H54 (cell line): ENCODE results near the gene CHRDL1.

ENCODE experiments used
- DNase-seq: peaks from one replicate; pipeline ENCODE4 v3.0.0; 2011; ENCODE audit warnings: low spot score, mixed read lengths; ENCODE audit not compliant: insufficient read length
- FAIRE-seq: peaks from 3 replicates; lab custom pipeline; 2011; peaks lifted over from hg19 to GRCh38; lab: Jason Lieb, UNC
- POLR2A ChIP-seq: IDR thresholded peaks from 2 replicates; pipeline ENCODE4 v1.6.1; 2011; ENCODE audit warnings: low read depth, mild to moderate bottlenecking, low read length

CHRDL1 gene

DNA sequence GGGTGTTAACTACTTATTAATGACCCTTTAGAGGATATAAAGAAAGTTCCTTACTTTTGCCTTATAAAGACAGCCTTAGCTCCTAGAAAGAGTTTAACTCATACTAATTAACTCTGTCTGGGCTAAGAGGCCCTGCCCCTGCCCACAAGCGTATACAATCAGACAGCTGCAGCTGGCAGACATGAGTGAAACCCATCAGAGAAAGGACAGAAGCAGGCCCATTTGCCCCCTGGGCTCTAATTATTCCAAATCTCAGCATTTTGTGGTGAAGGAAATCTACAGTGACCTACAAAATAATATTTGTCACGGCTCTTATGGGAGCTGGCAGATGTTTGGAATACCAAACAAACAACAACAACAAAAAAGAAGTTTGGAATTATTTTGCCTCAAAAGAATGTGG lies 71.8 kb downstream of the CHRDL1 start:
- TF ChIP-seq POLR2A = no peak
- DNase-seq (no peak), FAIRE-seq (no peak)

DNA sequence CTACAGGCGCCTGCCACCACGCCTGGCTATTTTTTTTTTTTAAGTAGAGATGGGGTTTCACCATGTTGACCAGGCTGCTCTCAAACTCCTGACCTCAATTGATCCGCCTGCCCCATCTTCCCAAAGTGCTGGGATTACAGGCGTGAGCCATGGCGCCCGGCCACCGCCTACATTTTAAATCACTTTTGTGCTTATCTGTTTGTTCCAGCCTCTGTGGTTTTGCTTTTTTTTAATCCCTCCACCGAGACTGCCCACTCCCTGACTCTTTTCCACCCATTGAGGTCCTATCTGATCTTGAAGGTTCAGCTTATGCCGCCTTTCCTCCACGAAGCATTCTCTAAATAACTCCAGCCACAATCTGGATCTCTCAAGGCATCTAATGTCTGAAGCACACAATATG lies 73.5 kb downstream of the CHRDL1 start:
- no peak for DNase-seq
- TF ChIP-seq POLR2A = no peak
- no peak for FAIRE-seq

DNA sequence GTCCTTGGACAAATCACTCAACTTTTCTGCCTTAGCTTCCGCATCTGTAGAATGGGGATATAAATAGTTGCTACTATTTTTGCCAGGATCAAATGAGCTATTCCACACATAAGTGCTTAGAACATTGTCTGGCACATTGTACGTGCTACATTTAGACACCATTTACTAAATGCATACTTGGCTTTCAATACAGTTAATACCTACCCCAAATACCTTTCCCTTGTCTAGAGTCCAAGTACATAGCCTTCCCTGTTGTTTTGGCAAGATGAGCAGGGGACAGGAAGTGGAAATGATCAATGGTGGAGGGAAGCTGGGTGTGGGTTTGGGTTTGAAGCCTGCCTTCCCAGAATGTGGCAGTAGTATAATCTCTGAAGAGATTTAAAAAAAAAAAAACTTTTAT lies 82.0 kb downstream of the CHRDL1 start:
- no peak for TF ChIP-seq POLR2A
- FAIRE-seq (no peak), DNase-seq (no peak)

DNA sequence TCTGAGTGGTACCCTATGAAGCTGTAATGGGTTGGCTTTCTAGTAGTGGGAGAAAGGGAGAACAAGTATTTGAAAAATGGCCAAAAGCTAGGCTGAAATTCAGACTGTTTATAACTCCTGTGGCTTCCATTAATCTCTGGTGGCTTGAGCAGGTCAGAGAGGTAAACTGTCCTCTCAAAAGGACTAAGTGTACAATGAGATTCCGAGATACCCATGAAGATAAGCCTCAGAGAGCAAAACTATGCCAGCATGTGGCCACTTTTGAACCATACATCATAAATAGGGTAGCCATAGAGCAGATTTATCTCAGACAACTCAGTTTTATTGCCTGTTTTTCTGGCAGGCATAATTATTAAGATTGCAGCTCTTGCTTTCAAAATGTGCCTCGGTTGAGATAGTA lies 89.2 kb downstream of the CHRDL1 start:
- DNase-seq (no peak), FAIRE-seq (no peak)
- TF ChIP-seq POLR2A = no peak

DNA sequence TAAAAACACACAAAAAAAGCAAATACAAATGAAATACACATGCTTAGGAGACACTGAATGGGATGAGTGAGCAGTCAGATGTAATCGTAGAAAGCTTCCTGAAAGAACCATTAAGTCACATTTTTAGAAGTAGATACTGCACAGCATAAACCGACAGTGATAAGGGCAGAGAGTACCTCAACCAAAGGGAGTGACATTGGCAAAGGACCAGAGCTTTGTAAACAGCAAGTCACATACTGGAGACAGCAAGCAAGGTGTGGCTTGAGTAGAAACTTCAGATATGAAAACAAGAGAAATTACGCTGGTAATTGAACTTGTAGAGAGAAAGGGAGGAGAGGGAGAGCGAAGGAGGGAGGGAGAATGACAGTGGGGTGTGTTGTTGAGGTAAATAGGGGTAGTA lies 92.0 kb downstream of the CHRDL1 start:
- TF ChIP-seq POLR2A = no peak
- DNase-seq (no peak), FAIRE-seq (no peak)

DNA sequence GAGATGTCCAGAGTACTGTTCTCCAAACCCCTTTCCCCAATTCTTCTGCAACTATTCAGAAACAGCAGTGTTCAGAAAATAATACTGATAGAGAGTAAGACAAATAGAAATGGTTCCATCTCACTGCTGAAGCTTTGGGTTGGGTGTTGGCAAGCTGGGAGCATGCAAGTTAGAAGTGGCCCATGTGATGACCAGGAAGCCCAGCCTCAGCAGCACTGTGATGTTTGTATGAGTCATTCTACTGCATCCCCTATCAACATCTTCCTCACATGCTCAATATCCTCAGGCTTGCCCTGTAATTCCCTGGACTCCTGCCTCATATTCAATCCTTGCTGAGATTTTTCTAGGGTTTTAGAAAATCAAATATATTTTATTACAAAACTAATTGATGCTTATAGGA lies 96.5 kb downstream of the CHRDL1 start:
- peak; percentile 45 for FAIRE-seq
- peak; percentile 9 for DNase-seq
- TF ChIP-seq POLR2A = no peak

DNA sequence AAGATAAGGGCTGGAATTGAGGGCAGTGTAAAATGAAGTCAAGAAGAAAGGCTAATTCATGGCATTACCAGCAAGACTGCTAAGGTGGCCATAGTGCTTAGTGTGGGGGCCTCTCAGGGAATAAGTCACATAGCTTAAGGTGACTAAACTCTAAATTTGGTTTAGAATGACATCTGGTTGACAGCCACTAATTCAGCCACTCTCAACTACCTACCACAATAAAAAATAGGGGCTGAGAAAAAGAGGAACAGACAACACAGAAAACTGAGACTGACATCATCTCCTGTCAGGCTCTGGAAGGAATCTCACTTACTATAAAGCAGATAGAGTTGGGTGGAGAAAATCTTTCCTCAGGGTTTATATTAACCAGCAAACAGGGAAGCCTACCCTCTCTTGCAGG lies 96.9 kb downstream of the CHRDL1 start:
- TF ChIP-seq POLR2A = no peak
- no peak for DNase-seq
- no peak for FAIRE-seq

DNA sequence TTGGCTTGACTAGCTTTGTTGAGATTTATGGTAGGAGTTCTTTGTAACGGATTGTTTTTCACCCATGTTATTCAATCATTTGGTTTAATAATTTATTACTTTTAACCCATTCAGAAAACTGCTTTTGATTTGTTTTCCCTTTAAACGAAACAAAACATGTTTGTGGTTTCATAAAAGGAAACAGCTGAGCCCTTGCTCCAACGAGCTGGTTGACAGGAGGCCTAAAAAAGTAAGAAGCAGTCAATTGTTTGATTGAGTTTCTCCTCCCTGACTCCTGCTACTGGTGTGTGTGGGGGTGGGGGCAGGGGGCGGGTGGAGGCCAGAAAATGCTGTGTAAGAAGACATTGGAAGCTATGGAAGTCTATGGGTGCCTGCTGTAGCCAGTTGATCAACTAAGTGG lies 102.8 kb downstream of the CHRDL1 start:
- DNase-seq (no peak), FAIRE-seq (no peak)
- no peak for TF ChIP-seq POLR2A

DNA sequence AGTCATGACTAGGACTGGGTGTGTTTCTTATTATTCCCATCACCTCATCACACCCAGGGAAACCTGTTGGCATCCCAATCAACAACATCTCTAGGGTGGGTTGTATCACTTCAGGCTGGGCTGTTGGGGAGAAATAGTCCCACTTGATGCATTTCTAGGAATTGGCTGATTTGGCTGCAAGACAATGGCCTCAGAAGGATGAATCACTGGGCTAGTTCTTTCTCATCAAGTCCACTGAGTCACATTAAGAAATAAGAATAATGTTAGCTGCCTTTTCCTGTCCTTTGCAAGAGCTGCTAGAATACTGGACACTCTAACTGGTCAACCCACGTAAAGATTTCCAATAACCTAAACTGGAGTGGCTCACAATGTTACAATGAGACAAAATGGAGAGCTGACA lies 104.2 kb downstream of the CHRDL1 start:
- FAIRE-seq = no peak

DNA sequence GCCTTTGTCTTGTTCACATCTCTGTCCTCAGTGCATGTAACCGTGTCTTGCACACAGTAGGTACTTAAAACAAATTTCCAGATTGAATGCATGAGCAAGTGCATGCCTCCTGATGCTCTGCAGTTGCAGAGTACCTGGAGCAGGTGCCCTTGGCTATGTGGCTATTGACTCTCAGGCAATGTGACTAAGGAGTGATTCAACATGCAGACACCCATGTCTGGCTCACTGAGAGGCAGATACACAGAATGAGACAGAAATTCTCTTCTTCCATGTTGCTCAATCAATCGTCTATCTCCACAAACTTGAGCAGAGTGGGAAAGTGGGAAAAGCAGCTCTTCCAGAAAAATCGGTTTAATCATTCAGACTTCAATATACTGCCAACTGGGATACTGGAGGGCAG lies 111.0 kb downstream of the CHRDL1 start:
- DNase-seq = no peak
- TF ChIP-seq POLR2A = no peak
- FAIRE-seq = no peak

More for the DNA sequence above, 104.2 kb downstream of the CHRDL1 start:
- TF ChIP-seq POLR2A = no peak
- DNase-seq = no peak

DNA sequence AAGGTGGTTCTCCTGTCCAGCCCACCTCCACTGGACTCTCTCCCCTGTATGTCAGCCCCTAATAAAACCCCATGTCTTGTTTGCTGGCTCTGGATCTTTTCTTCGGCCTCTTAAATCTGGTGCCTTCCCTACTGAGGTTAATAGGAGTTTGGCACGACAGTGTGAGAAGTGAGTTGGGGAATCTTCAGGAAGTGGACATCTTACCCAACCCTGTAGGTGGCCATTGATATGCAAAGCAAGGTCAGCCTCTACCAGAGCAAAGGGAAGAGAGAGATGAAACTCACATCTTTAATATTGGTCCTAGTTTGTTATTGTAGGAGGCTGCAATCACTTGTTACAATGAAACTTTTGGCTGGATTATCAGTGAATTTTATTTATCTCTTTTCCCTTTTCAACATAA lies 111.7 kb downstream of the CHRDL1 start:
- FAIRE-seq = no peak
- no peak for TF ChIP-seq POLR2A
- no peak for DNase-seq

DNA sequence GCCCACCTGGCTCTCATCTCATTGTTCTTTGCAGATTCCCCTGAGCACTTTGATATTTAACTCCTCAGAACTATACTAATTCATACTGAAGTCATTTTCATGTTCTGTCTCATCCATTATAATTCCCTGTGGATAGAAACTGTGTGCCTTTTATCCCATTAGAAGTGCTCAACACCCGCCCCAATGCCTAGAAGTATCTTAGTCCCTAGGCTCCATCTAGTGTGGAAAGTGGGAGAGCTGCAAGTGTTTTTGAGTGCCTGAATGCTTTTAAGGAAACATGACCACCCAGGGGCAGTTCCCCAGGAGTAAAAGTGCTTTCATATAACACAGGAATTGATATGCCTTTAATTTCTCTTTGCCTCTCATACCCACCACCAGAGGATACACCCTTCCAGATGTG lies 117.0 kb downstream of the CHRDL1 start:
- no peak for TF ChIP-seq POLR2A
- DNase-seq = no peak
- no peak for FAIRE-seq

DNA sequence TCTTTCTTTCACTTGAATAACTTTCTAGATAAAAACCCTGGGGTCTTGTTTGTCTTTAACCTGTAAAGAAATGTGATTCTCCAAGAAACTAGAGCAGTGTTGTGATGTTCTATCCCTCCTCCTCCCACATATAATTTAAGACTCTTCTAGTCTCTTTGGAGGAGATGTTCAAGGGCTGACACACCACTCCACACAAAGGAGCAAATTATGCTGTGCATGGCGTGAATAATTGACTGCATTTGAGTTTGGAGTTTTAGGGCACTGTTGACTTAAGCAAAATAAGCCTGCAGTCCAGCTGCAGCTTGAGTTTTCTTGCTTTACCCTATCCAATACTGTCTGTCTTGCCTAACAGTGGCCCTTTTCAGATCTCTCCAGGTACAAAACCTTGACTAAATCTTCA lies 119.7 kb downstream of the CHRDL1 start:
- TF ChIP-seq POLR2A = no peak
- DNase-seq = no peak
- no peak for FAIRE-seq

DNA sequence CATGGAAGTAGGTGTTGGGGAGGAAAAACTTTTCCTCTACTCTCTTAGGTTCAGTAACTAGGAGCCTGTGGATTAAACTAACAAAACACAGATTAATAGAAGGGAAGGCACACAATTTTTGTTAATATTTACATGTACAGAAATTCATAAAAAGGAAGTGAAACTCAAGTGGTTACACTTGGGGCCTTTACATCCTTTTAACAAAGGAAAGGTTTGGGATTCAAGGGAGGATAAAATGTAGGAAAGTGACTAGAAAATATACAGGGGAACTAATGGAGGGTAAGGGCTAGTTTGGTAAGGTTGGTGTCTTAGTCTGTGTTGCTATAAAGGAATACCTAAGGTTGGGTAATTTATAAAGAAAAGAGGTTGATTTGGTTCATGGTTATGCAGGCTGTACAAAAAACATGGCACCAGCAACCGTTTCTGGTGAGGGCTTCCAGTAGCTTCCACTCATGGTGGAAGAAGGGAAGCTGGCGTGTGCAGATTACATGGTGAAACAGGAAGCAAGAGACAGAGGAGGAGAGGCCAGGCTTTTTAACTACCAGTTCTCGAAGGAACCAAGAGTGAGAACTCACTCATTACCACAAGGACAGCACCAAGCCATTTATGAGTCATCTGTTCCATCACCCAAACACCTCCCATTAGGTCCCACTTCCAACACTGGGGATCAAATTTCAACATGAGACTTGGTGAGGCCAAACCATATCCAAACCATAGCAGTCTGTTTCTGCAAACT lies 124.4 kb downstream of the CHRDL1 start:
- FAIRE-seq (no peak), DNase-seq (no peak)
- TF ChIP-seq POLR2A = no peak

DNA sequence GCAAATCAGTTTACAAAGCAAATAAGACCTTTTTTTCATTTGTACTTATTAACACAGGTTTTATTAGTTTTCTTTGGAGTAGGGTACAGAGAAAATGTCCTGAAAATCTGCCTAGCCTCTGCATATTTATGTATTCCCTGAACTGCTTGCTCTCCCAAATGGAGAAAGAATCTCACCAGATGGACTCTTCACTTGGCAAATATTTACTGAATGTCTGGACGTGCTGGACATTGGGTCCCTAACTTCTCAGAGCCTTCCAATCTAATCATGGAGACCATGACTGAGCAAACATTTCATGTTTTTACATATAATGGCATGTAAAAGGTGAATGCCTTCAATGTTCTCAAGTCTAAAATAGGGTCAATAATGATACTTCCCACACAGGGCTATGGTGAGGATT lies 126.0 kb downstream of the CHRDL1 start:
- DNase-seq (no peak), FAIRE-seq (no peak)
- TF ChIP-seq POLR2A = no peak
